Measurements from ENCODE around the gene RNH1.
A peak's percentile ranks its signal among the peaks of the same experiment; 100 is the strongest.

The RNH1 gene

GRCh38 chr11:506995-507726, at the start of gene RNH1:
RNH1 (minus strand) TSS chr11:507242; CDS start chr11:502162, 5,080 bp downstream.
- DNase-seq (ENCODE audit: low read depth) = peak; percentile 92

- DNase-seq (ENCODE audit: low read depth) = peak; percentile 37
Observed at GRCh38 chr11:555780-556661, 49.0 kb upstream of the RNH1 start.

GRCh38 chr11:555227-555779, 48.3 kb upstream of the RNH1 start:
- DNase-seq (ENCODE audit: low read depth) = no peak

- peak; percentile 68 for DNase-seq (ENCODE audit: low read depth)
Observed at GRCh38 chr11:554428-555226, 47.6 kb upstream of the RNH1 start.

GRCh38 chr11:553988-554340, 46.9 kb upstream of the RNH1 start:
- DNase-seq (ENCODE audit: low read depth) = no peak

- no peak for DNase-seq (ENCODE audit: low read depth)
Observed at GRCh38 chr11:553083-553987, 46.3 kb upstream of the RNH1 start.

GRCh38 chr11:551596-551995, 44.6 kb upstream of the RNH1 start:
- DNase-seq (ENCODE audit: low read depth) = no peak

GRCh38 chr11:551131-551530, 44.1 kb upstream of the RNH1 start:
- no peak for DNase-seq (ENCODE audit: low read depth)

GRCh38 chr11:550746-551085, 43.7 kb upstream of the RNH1 start:
- DNase-seq (ENCODE audit: low read depth) = no peak

GRCh38 chr11:550021-550745, 43.1 kb upstream of the RNH1 start:
- no peak for DNase-seq (ENCODE audit: low read depth)

GRCh38 chr11:548700-549603, 41.9 kb upstream of the RNH1 start:
- peak; percentile 34 for DNase-seq (ENCODE audit: low read depth)

- no peak for DNase-seq (ENCODE audit: low read depth)
Observed at GRCh38 chr11:545171-545570, 38.1 kb upstream of the RNH1 start.

- DNase-seq (ENCODE audit: low read depth) = no peak
Observed at GRCh38 chr11:544817-545166, 37.8 kb upstream of the RNH1 start.

- DNase-seq (ENCODE audit: low read depth) = no peak
Observed at GRCh38 chr11:541433-541885, 34.4 kb upstream of the RNH1 start.

GRCh38 chr11:540583-541432, 33.8 kb upstream of the RNH1 start:
- no peak for DNase-seq (ENCODE audit: low read depth)

GRCh38 chr11:539971-540481, 33.0 kb upstream of the RNH1 start:
- no peak for DNase-seq (ENCODE audit: low read depth)

- DNase-seq (ENCODE audit: low read depth) = no peak
Observed at GRCh38 chr11:538431-539051, 31.5 kb upstream of the RNH1 start.
